GM21360 (cell line): ENCODE measurements around the gene ACACB.
"Not testable (repeated sequence)": the region's sequence is repeated elsewhere in the genome, so short reads cannot be mapped to it uniquely, and the experiment has no call there.

ENCODE experiments used
- ATAC-seq: cut with Tn5 transposase; IDR thresholded peaks from one replicate; pipeline ENCODE4 v1.9.1; 2021; ENCODE audit warnings: mild to moderate bottlenecking, moderate library complexity; ENCODE audit not compliant: unreplicated experiment

ACACB gene

DNA sequence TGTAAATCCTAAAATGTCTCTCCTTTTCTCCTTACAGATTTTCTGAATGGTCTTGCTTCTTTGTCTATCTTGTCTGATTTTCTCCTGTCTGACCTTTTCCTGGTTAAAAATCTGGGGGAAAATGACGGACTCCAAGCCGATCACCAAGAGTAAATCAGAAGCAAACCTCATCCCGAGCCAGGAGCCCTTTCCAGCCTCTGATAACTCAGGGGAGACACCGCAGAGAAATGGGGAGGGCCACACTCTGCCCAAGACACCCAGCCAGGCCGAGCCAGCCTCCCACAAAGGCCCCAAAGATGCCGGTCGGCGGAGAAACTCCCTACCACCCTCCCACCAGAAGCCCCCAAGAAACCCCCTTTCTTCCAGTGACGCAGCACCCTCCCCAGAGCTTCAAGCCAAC lies 23.0 kb downstream of the ACACB start:
- ATAC-seq, result no peak

DNA sequence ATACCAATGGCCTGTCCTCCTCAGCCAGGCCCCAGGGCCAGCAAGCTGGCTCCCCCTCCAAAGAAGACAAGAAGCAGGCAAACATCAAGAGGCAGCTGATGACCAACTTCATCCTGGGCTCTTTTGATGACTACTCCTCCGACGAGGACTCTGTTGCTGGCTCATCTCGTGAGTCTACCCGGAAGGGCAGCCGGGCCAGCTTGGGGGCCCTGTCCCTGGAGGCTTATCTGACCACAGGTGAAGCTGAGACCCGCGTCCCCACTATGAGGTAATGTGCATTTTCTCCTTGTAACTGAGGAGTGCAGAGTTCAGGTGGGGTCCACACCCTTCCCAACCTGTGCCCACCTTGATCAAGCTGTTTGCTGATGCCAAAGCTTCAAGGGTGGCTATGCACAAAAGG lies 23.4 kb downstream of the ACACB start:
- ATAC-seq, result no peak

DNA sequence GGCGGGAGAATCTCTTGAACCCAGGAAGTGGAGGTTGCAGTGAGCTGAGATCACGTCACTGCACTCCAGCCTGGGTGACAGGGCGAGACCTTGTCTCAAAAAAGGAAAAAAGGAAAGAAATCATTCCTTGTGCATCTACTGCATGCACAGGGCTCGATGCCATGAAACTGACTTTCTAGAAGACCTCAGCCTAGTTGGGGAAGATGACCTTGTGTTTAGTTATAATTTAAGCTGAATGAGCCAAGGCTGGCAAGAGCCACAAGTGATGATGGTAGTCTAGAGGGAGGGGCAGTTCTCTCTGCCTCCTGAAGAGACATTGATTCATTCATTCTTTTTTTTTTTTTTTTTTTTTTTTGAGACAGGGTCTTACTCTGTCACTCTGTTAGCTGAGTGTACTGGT lies 24.2 kb downstream of the ACACB start:
- no peak for ATAC-seq

DNA sequence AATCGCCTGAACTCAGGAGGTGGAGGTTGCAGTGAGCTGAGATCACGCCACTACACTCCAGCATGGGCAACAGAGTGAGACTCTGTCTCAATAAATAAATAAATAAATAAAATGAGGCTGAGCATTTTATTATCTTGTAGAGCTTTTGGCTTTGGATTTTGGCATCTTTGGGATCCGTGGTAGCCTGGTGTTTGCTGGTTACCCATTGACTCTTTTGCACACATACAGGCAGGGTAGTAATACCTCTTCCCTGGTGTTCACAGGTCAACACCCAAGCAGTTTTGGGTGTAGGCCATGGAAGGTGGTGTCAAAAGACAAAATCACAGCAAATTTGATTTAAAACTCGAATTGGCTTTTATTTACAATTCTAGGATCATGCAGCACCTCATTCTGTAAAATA lies 27.8 kb downstream of the ACACB start:
- ATAC-seq, result no peak

- ATAC-seq, result not testable (repeated sequence)
These were observed 30.7 kb downstream of the ACACB start for GRCh38 chr12:109147126-109147525.

DNA sequence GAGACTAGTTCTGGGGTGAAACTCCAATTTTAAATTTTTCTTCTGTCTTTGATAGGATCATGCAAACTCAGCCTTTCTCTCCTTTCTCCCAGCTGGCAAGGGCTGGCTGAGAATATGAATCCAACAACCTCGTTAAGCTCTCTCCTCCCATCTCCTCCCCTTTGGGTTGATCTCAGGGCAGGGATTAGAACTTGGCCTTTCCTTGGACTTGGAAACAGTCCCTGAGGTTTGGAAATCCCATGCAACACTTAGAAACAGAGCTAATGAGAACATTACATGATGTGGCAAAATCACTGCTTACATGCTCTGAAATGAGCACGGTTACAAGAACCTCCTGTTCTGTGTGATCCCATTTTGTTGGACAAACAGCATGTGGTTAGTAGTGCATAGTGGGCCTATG lies 31.6 kb downstream of the ACACB start:
- ATAC-seq, result no peak

DNA sequence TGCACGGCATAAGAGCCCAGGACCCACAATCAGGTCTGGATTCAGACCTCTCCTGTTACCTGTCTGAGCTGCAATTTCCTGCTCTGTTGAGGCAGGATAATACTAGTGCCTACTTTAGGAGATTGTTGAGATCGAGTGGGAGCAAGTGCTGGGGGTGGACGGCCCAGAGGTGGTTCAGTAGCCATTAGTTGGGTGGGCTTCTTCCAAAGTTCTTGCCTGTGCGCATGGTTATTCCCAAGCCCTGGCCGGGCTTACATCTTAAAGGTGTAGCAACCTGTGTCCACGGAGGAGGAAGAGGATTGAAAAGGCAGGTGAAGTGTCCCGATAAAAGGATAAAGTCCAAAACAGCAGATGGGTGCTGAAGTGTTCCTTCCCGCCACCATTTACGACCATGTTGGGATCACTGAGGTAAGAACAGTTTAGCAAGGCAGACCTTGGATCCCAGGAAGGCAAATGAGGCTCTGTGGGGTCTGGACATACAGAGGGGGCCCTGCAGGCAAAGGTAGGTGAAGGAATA lies 33.8 kb downstream of the ACACB start:
- no peak for ATAC-seq

DNA sequence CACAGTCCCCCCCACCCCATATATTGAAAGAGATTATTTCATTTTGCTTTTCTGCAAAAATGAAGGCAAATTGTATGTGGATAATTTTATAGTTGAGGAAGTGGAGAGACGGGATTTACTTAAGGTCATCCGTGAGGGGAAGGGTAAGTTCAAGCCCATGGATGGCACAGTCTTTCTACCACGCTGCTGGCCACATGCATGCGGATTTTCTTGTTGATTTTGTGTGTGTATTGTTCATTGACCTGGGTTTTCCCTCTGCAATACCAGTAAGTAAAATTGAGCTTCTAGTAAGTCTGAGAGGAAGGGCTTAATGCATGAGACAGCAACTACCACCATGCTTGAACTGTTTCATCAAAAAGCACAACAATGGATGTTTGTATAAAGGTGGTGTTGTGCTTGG lies 35.1 kb downstream of the ACACB start:
- ATAC-seq, result no peak

GRCh38 chr12:109153821-109154441 lies 37.5 kb downstream of the ACACB start:
- no peak for ATAC-seq

DNA sequence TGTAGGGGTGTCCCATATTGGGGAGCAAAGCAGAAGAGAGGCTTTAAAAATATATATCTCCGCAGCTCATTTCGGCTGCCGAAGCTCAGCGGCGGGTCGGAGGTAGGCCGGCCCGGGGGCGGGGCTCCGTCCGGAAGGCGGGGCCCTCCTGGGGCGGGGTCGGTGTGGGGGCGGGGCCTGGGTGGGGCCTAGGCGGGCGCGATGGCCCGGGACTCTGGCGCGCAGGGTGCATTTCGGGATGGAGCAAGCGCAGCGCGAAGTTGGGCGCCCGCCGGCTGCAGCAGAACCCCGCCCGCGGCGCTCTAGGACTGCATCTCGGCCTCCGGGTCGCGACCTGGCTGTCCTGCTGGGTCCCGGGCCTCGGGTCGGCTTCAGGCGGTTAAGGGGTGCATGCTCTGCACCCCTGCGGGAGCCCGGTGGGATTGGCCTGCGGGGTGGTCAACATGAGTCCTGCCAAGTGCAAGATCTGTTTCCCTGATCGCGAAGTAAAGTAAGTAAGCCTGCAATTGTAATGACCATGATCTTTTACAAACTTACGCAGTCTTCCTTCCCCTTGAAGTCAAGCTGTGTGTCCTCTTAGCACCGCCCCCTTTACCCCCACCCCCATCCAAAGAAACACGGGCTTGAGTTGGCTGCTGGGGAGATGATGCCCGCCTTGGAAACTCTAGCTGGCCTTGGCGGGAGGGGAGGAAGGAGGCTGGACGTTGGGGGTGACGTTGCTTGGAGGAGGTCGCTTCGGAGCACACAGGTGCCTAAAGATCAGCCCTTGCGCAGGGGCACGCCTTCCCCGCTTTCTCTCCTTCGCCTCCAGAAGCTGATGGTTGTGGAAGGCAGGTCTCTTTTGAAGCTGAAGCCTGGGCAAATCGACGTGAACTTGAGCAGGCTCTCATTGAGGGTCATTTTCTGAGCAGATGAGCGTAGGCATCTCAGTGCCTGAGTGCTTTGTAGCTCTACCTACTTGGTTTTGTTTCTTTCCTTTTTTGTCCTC lies 38.4 kb downstream of the ACACB start:
- ATAC-seq, result peak; percentile 73

DNA sequence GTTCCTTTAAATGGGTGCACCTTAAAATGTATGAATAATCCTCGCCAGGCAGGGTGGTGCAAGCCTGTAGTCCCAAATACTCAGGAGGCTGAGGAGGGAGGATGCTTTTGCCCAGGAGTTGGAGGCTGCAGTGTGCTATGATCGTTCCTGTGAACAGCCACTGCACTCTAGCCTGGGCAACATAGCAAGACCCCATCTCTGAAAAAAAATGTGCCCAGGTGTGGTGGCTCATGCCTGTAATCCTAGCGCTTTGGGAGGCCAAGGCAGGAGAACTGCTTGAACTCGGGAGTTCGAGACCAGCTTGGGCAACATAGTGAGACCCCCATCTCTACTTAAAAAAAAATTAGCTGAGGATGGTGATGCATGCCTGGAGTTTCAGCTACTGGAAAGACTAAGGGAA lies 39.6 kb downstream of the ACACB start:
- ATAC-seq, result no peak

- no peak for ATAC-seq
These were observed 40.2 kb downstream of the ACACB start for GRCh38 chr12:109156586-109156985.

DNA sequence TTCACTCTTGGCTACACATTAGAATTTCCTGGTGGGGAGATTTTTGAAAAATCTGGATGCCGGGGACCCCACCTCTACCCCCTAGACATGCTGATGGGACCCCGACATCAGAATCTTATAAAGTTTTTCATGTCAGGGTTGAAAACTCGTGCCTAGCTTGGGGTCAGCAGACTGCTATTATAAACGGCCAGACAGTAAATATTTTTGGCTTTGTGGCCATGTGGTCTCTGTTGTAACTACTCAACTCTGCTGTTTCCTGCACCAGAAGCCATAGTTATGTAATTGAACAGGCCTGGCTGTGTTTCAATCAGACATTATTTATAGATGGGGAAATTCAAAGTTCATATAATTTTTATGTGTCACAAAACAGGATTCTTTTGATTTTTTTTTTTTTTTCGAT lies 41.6 kb downstream of the ACACB start:
- ATAC-seq, result no peak

DNA sequence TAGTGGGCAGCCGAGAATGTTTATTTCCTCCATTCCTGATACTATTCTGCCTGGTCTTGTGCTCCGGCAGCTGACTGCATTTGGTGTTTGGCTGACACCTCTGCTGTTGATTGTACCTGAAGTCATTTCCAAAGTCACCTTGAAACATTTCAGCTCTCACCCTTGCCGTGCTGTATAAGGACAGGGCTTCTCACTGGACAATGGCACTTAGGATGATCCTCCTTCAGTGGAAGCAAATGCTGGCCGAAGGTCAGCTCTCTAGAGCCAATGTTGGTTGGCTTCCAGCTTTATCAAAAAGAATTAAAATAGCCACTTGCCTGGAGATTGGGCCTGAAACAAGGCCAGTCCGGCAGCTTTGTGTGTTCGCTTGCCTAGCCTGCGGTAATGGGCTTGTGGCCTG lies 44.0 kb downstream of the ACACB start:
- no peak for ATAC-seq

- ATAC-seq, result no peak
These were observed 44.5 kb downstream of the ACACB start for GRCh38 chr12:109160873-109161272.

DNA sequence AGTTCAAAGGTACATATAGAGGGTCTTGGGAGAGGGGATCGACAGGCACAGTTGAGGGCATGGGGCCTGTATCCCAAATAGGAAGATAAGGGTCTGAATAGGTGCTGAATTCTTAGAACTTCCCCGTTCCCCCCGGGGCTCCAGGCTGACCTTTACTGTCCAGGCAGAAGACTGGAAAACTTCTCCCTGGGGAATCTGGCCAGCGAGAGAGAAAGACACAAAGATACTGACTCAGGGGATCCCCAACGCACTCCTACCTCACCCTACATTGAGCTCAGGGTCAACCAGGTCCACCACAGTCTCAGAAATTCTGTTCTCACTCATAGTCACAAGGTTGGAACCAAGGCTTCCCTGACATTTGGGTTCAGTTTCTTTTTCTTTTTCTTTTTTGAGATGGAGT lies 46.2 kb downstream of the ACACB start:
- no peak for ATAC-seq

DNA sequence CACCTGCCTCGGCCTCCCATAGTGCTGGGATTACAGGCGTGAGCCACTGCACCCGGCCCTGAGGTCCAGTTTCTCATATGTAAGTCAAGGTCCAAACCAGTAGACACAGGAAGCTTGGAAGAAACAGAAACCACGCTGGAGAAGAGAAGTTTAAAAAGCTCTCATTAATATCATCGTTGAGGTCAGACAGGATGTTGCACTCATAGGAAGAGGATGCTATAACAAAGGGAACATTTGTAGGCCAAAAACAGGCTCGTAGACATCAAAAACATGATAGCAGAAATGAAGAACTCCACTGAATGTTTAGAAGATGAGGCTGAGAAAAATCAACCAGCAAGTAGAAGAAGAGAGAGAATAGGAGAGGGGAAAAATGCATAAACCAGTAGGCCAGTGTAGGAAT lies 46.8 kb downstream of the ACACB start:
- ATAC-seq, result no peak

GRCh38 chr12:109165599-109165998 lies 49.2 kb downstream of the ACACB start:
- ATAC-seq, result no peak

DNA sequence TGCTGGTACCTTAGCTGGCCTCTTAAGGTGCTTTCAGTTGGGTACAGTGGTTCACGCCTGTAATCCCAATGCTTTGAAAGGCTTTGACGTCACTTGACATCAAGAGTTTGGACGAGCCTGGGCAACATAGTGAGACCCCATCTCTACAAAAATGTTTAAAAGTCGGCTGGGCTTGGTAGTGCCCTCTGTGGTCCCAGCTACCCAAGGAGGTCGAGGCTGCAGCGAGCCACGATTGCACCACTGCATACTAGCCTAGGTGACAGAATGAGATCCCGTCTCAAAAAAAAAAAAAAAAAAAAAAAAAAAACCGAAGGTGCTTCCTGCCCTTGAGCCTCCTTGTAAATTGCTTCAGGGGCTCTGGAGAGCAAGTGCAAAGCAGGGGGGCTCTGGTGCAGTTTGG lies 50.0 kb downstream of the ACACB start:
- no peak for ATAC-seq

- no peak for ATAC-seq
These were observed 51.4 kb downstream of the ACACB start for GRCh38 chr12:109167781-109168180.

- no peak for ATAC-seq
These were observed 52.9 kb downstream of the ACACB start for GRCh38 chr12:109169262-109169661.

DNA sequence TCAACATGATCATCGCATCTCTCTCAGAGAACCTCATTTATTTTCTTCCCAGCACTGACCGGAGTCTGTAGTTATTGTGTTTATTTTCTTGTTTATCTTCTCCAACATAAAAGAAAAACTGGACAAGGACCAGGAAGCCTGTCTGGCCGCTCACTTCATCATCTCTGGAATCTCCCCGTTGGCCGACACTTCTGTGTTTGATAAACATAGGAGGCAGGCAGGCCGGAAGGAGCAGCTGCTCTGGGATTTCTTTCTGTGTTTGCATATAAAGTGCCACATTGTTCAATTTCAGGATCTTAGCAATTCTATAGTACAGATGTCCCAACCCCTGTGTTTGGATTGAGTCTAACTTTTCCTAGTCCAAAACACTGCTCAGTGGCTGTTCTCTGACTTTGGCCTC lies 53.3 kb downstream of the ACACB start:
- ATAC-seq, result no peak
